Left lung (tissue), 10 donors: ENCODE results near the gene ZNF221. TPM values are rescaled to one million over a fixed set of nuclear protein-coding genes. Genes with fewer than 3 reads are reported as not detected.

Experiments
- ATAC-seq: fragments of 200-7000 bp; cut with Tn5 transposase; one replicate; pipeline ENCODE4 v1.9.1; 2020; ENCODE audit warnings: moderate library complexity
- DNase-seq, 4 donors: peaks; one replicate each; pipeline ENCODE4 v3.0.0-alpha.2; 2013 to 2020
- H3K27ac ChIP-seq, 2 donors: fragments of 200-600 bp; sonication (generic) in 1 of 2; one replicate each; pipeline versions ENCODE4 v1.5.0 to v1.8.0; 2020 to 2021
- H3K27me3 ChIP-seq, 2 donors: fragments of 200-600 bp; sonication (generic) in 1 of 2; one replicate each; pipeline versions ENCODE4 v1.5.0 to v1.8.0; 2020 to 2021
- H3K36me3 ChIP-seq, 2 donors: fragments of 200-600 bp; sonication (generic) in 1 of 2; one replicate each; pipeline versions ENCODE4 v1.5.0 to v1.8.0; 2020 to 2021
- H3K4me1 ChIP-seq, 2 donors: fragments of 200-600 bp; one replicate each; pipeline ENCODE4 v1.8.0; 2021
- H3K4me3 ChIP-seq, 2 donors: fragments of 200-600 bp; sonication (generic) in 1 of 2; one replicate each; pipeline versions ENCODE4 v1.5.0 to v1.8.0; 2020 to 2021; ENCODE audit warnings: mild to moderate bottlenecking in 1 of 2
- H3K9me3 ChIP-seq, 2 donors: fragments of 200-600 bp; sonication (generic) in 1 of 2; one replicate each; pipeline versions ENCODE4 v1.5.0 to v1.8.0; 2020 to 2021
- CTCF ChIP-seq, 2 donors: fragments of 200-600 bp; sonication (generic) in 1 of 2; IDR thresholded peaks; one replicate each; pipeline versions ENCODE4 v1.5.0 to v1.8.0; 2021; ENCODE audit warnings: antibody characterized with exemption in 2 of 2
- intact Hi-C, 2 donors: fragments of 100-400 bp; cut with DNase I; formaldehyde crosslinking; loops; one replicate each; pipeline versions ENCODE4 v1.11.2 to v1.14.2; 2022
- polyA plus RNA-seq, 6 donors: library from polyadenylated mRNA; unstranded; fragments of 120-200 nt; gene quantifications; one replicate each; pipeline ENCODE4 v1.2.1, GENCODE V29; 2013; ENCODE audit not compliant: insufficient read length in 6 of 6
- total RNA-seq, 2 donors: library from RNA; stranded (reverse); fragmentation: NEBNext Ultra II Directional; extraction: Animal tissue kit (Norgen Biotek cat#: 25700); gene quantifications; one replicate each; pipeline ENCODE4 v1.2.1, GENCODE V29; 2021
- donor health status: DM: no; HTN: yes; CAD: no.
- donor health status: DM: no; HTN: no; CAD: no.

The ZNF221 gene
- total and polyA plus RNA-seq, 8 donors = 4.3 to 11.9 (median 9.3) TPM

GRCh38 chr19:44002566-44003460 lies 51.8 kb downstream of the ZNF221 start, which contains the start of gene ZNF230:
Gene ZNF230, plus strand, starts transcription at chr19:44002957. Its CDS starts 4,122 bp downstream, at chr19:44007079.
- DNase-seq (peak; percentile 90 to 97 (median 94)), ATAC-seq (peak; percentile 100)
- H3K4me1 ChIP-seq = peaks cover 3 to 35% of the 10 kb centered on the region in 2 donors
- H3K27ac ChIP-seq = peak within 1 kb of the TSS; percentile 36 to 74
- no peaks in the 10 kb centered on the region for H3K27me3 ChIP-seq
- peaks cover 0 to 31% of the 10 kb centered on the region in 2 donors for H3K9me3 ChIP-seq
- intact Hi-C loops = no loop called here
- peak within 1 kb of the TSS; percentile 65 to 67 for H3K4me3 ChIP-seq
- no peak for TF ChIP-seq CTCF (IDR thresholded peaks at IDR 0.05)
- H3K36me3 ChIP-seq = peaks cover 0 to 14% of the 10 kb centered on the region in 2 donors

GRCh38 chr19:44003461-44004009 lies 52.5 kb downstream of the ZNF221 start:
- H3K9me3 ChIP-seq = peaks cover 0 to 32% of the 10 kb centered on the region in 2 donors
- H3K4me1 ChIP-seq = peaks cover 3 to 35% of the 10 kb centered on the region in 2 donors
- H3K4me3 ChIP-seq = peak overlapping the region; percentile 65 to 67
- intact Hi-C loops = no loop called here
- DNase-seq (peak in 3 of 4 donors; percentile 1 to 35 (median 8)), ATAC-seq (peak; percentile 18)
- H3K27me3 ChIP-seq = no peaks in the 10 kb centered on the region
- peak overlapping the region; percentile 36 to 74 for H3K27ac ChIP-seq
- no peak for TF ChIP-seq CTCF (IDR thresholded peaks at IDR 0.05)
- H3K36me3 ChIP-seq = peaks cover 0 to 21% of the 10 kb centered on the region in 2 donors

- TF ChIP-seq CTCF (IDR thresholded peaks at IDR 0.05) = no peak
- Histone ChIP-seq H3K4me1 (peaks cover 3 to 35% of the 10 kb centered on the region in 2 donors), H3K27ac (peak overlapping the region in 1 of 2 donors; percentile 66), H3K4me3 (no peak overlapping the region), H3K9me3 (peaks cover 0 to 48% of the 10 kb centered on the region in 2 donors), H3K36me3 (peaks cover 4 to 45% of the 10 kb centered on the region in 2 donors), H3K27me3 (no peaks in the 10 kb centered on the region)
- DNase-seq (no peak), ATAC-seq (no peak)
- intact Hi-C loops = no loop called here
Measured at GRCh38 chr19:44005973-44006372, 54.9 kb downstream of the ZNF221 start.

- Histone ChIP-seq H3K4me3 (no peak overlapping the region), H3K36me3 (peaks cover 4 to 60% of the 10 kb centered on the region in 2 donors), H3K4me1 (peaks cover 0 to 29% of the 10 kb centered on the region in 2 donors), H3K27me3 (no peaks in the 10 kb centered on the region), H3K9me3 (peaks cover 0 to 63% of the 10 kb centered on the region in 2 donors), H3K27ac (no peak overlapping the region)
- intact Hi-C loops = no loop called here
- DNase-seq (no peak), ATAC-seq (no peak)
- TF ChIP-seq CTCF (IDR thresholded peaks at IDR 0.05) = no peak
Measured at GRCh38 chr19:44007473-44007872, 56.4 kb downstream of the ZNF221 start.

GRCh38 chr19:44010468-44010867 lies 59.4 kb downstream of the ZNF221 start:
- ATAC-seq (no peak), DNase-seq (no peak)
- Histone ChIP-seq H3K36me3 (peaks cover 4 to 65% of the 10 kb centered on the region in 2 donors), H3K27me3 (no peaks in the 10 kb centered on the region), H3K9me3 (peaks cover 0 to 93% of the 10 kb centered on the region in 2 donors), H3K4me1 (peaks cover 0 to 9% of the 10 kb centered on the region in 2 donors), H3K27ac (no peak overlapping the region), H3K4me3 (no peak overlapping the region)
- no peak for TF ChIP-seq CTCF (IDR thresholded peaks at IDR 0.05)
- intact Hi-C loops = no loop called here
